Nephron (organoid): ENCODE results near the gene TUBG2.

Experiments used
- H3K27ac Mint-ChIP-seq, 3 experiments: 2 replicates each; pipeline ENCODE4 v1.8.0; 2020; ENCODE audit warnings: mixed read lengths in 3 of 3, mild to moderate bottlenecking in 2 of 3, moderate library complexity in 1 of 3
- H3K27me3 Mint-ChIP-seq: 2 replicates; pipeline ENCODE4 v1.8.0; 2021; ENCODE audit warnings: low read depth, mild to moderate bottlenecking, moderate library complexity, mixed read lengths
- H3K36me3 Mint-ChIP-seq: 2 replicates; pipeline ENCODE4 v1.8.0; 2020; ENCODE audit warnings: low read depth, mixed read lengths
- H3K4me1 Mint-ChIP-seq: 2 replicates; pipeline ENCODE4 v1.8.0; 2020; ENCODE audit warnings: mixed read lengths
- H3K4me3 Mint-ChIP-seq, 3 experiments: 2 replicates each; pipeline ENCODE4 v1.8.0; 2020; ENCODE audit warnings: mild to moderate bottlenecking in 3 of 3, mixed read lengths in 3 of 3, moderate library complexity in 2 of 3
- H3K9me3 Mint-ChIP-seq: 2 replicates; pipeline ENCODE4 v1.8.0; 2020; ENCODE audit warnings: mixed read lengths
- TF ChIP-seq, protein P1 (sequence below), 3 experiments: fragments of 200-600 bp; sonication (generic); IDR thresholded peaks; one replicate each; pipeline ENCODE4 v1.5.0; 2021; ENCODE audit warnings: antibody characterized with exemption in 3 of 3; ENCODE audit not compliant: unreplicated experiment in 3 of 3

Gene TUBG2

DNA sequence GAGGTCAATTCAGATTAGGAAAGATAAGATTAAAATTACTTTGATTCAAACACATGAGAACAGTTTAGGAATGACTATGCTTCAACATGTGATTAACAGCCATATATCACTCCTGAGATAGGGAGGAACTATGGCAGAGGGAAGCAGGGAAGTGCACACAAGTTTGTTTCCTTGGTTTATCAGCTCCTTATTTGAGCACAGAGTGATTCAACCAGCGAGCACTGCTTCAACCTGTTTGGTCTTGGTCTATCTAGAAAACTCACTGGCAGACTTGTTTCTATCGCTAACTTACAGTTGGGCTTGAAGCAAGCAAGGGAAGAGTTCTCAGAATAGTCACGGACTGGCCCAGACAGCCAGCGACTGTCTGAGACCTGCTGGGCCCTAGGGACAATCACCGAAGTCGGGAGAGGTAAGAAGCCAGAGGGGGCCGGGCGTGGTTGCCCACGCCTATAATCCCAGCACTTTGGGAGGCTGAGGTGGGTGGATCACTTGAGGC is 26.1 kb upstream of the TUBG2 start:
- Mint-ChIP-seq H3K9me3 (no peaks in the 10 kb centered on the region), H3K4me3 (no peak overlapping the region), H3K36me3 (no peaks in the 10 kb centered on the region), H3K27ac (no peak overlapping the region), H3K27me3 (no peaks in the 10 kb centered on the region), H3K4me1 (no peaks in the 10 kb centered on the region)
- TF ChIP-seq, protein P1, sequence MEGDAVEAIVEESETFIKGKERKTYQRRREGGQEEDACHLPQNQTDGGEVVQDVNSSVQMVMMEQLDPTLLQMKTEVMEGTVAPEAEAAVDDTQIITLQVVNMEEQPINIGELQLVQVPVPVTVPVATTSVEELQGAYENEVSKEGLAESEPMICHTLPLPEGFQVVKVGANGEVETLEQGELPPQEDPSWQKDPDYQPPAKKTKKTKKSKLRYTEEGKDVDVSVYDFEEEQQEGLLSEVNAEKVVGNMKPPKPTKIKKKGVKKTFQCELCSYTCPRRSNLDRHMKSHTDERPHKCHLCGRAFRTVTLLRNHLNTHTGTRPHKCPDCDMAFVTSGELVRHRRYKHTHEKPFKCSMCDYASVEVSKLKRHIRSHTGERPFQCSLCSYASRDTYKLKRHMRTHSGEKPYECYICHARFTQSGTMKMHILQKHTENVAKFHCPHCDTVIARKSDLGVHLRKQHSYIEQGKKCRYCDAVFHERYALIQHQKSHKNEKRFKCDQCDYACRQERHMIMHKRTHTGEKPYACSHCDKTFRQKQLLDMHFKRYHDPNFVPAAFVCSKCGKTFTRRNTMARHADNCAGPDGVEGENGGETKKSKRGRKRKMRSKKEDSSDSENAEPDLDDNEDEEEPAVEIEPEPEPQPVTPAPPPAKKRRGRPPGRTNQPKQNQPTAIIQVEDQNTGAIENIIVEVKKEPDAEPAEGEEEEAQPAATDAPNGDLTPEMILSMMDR (IDR thresholded peaks at IDR 0.05; ENCODE audit: unreplicated experiment in 3 of 3) = no peak

DNA sequence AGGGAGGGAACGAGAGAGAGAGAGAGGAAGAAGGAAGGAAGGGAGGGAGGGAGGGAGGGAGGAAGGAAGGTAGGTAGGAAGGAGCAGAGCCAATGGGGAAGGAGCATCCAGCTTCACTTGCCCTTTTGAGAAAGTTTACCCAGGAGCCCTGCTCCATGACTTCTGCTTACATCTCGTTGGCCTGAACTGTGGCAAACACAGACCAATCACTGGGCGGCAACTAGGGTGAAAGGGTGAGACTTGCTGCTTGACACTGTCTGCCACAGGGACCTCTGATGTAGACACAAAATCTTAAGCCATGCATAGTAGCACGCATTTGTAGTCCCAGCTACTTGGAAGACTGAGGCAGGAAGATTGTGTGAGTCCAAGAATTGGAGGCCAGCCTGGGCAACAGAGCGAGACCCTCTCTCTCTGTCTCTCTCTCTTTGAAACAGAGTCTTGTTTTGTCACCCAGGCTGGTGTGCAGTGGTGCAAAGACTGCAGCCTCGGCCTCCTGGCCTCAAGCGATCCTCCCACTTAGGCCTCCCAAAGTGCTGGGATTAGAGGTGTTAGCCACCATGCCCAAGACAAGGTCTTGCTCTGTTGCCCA is 19.5 kb upstream of the TUBG2 start:
- Mint-ChIP-seq H3K9me3 (no peaks in the 10 kb centered on the region), H3K36me3 (no peaks in the 10 kb centered on the region), H3K27me3 (peaks cover 6% of the 10 kb centered on the region), H3K4me1 (no peaks in the 10 kb centered on the region), H3K4me3 (no peak overlapping the region), H3K27ac (no peak overlapping the region)
- TF ChIP-seq, protein P1 (IDR thresholded peaks at IDR 0.05; ENCODE audit: unreplicated experiment in 3 of 3) = no peak

DNA sequence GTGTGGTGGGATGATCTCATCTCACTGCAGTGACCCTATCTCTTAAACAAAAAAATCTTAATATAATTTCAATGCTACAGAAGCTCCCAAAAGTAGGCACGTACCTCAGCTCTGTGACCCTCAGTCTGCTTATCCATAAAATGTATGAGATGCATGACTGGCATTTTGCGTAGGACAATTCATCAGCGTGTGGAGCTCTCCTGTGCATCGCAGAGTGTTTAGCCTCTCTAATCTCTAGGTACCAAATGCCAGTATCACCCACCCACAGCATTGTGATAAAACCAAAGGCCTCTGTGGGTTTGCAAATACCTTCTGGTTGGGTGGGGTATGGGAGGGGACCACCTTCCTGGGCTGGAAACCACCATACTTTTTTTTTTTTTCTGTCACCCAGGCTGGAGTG is 19.0 kb upstream of the TUBG2 start:
- no peak overlapping the region for H3K27ac Mint-ChIP-seq
- H3K27me3 Mint-ChIP-seq = peaks cover 6% of the 10 kb centered on the region
- H3K36me3 Mint-ChIP-seq = no peaks in the 10 kb centered on the region
- no peak overlapping the region for H3K4me3 Mint-ChIP-seq
- TF ChIP-seq, protein P1 (IDR thresholded peaks at IDR 0.05; ENCODE audit: unreplicated experiment in 3 of 3) = no peak
- H3K4me1 Mint-ChIP-seq = no peaks in the 10 kb centered on the region
- H3K9me3 Mint-ChIP-seq = no peaks in the 10 kb centered on the region

DNA sequence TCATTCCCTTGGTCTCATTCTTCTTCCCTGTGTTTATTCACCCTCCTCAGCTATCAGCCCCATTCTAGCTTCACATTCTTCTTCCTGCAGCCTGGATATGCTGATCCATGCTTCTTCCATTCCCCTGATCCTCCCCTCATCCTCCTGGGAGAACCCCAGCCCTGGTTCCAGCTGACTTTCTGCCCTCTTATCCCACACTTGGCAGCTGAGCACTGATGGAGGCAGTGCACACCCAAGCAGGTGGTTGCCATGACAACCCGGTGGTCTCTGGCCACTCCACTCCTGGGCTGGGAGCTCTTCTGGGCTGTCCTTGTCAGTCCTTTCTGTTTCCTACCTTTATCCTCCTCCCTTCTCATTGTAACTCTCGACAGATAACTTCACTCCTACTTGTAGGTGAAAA is 16.7 kb upstream of the TUBG2 start:
- TF ChIP-seq, protein P1 (IDR thresholded peaks at IDR 0.05; ENCODE audit: unreplicated experiment in 3 of 3) = no peak
- H3K27ac Mint-ChIP-seq = no peak overlapping the region
- no peaks in the 10 kb centered on the region for H3K9me3 Mint-ChIP-seq
- H3K4me1 Mint-ChIP-seq = no peaks in the 10 kb centered on the region
- H3K27me3 Mint-ChIP-seq = peaks cover 6% of the 10 kb centered on the region
- H3K4me3 Mint-ChIP-seq = no peak overlapping the region
- H3K36me3 Mint-ChIP-seq = no peaks in the 10 kb centered on the region

DNA sequence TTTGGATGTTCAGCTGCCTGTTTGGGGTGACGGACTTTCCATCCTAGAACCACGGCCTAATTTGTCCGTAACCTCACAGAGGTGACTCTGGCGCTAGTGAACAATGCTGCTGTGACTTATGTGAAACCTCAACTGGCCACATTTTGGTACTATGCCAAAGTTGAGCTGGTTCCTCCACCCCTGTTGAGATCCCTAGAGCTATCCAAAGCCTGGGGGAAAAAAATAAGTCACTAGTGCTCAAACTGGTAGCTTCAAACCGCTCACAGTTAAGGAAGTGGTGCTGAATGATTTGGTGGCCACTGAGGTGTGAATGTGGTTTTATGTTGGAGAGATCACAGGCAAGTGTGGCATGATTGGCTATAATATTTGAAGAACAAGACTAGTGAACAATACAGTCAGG is 11.3 kb upstream of the TUBG2 start:
- no peaks in the 10 kb centered on the region for H3K4me1 Mint-ChIP-seq
- H3K36me3 Mint-ChIP-seq = no peaks in the 10 kb centered on the region
- H3K27ac Mint-ChIP-seq = no peak overlapping the region
- H3K4me3 Mint-ChIP-seq = no peak overlapping the region
- H3K27me3 Mint-ChIP-seq = peaks cover 2% of the 10 kb centered on the region
- no peaks in the 10 kb centered on the region for H3K9me3 Mint-ChIP-seq
- TF ChIP-seq, protein P1 (IDR thresholded peaks at IDR 0.05; ENCODE audit: unreplicated experiment in 3 of 3) = no peak

DNA sequence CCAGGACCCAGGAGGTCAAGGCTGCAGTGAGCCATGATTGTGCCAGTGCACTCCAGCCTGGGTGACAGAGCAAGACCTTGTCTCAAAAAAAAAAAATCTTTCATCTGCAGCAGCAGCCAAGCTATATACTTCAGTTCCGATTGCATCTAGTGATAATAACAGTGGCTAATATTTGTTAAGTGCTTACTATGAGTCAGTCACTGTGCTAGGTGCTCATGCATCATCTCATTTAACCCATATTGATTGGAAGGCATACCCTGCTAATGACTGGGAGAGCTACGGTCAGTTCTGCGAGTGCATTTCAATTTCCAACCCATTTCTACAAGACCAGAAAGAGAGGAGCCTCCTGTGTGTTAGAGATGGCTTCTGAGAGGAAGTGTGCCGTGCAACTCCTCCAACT is 7.7 kb upstream of the TUBG2 start:
- TF ChIP-seq, protein P1 (IDR thresholded peaks at IDR 0.05; ENCODE audit: unreplicated experiment in 3 of 3) = no peak
- Mint-ChIP-seq H3K27me3 (no peaks in the 10 kb centered on the region), H3K4me3 (peak overlapping the region in 1 of 3 experiments; percentile 47), H3K9me3 (no peaks in the 10 kb centered on the region), H3K36me3 (no peaks in the 10 kb centered on the region), H3K27ac (peak overlapping the region; percentile 29 to 79 (median 34)), H3K4me1 (peaks cover 16% of the 10 kb centered on the region)
